Measurements from ENCODE around the gene AUTS2. TPM values are rescaled to one million over a fixed set of nuclear protein-coding genes. Genes with fewer than 3 reads are reported as not detected.

The AUTS2 gene
- total RNA-seq, 1 experiment from 2014 or later = not detected

DNA sequence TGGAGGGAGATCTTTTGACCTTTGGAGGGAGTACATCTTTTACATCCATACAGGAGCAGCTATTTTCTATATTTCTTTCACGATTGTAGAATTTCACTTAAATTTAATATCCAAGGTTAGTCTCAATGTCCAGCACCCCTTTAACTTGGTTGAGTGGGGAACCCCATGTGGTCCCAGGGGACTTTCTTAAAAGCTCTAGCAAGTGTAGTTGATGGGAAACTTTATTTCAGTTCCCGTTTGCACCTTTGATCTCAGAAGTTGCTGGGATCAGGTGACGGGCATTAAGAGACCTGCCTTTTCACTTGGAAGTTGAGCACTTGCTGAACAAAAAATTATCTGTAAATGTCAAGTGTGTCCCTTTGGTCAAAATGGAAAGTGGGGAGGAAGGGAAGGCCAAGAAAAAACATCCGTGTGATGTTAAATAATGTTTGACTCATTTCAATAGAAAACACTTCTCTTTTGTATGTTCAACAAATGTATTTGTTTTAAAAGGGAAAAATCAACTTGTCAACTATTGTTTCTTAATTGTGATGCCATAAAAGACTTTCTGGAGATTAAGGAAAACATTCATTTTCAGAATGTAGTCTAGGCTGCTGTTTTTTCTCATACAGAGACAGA, 1163.5 kb downstream of the AUTS2 start:
- no peak for DNase-seq
- H3K4me1 Mint-ChIP-seq (ENCODE audit: low read depth, unreplicated experiment) = no peaks in the 10 kb centered on the region
- no peaks in the 10 kb centered on the region for H3K27me3 Mint-ChIP-seq (ENCODE audit: unreplicated experiment)
- H3K36me3 Mint-ChIP-seq (ENCODE audit: insufficient read depth, unreplicated experiment) = peaks cover 5% of the 10 kb centered on the region
- intact Hi-C loops (cut with micrococcal nuclease; ENCODE audit: unreplicated experiment) = no loop called here
- CTCF ChIA-PET = no interaction called here
- TF ChIP-seq, protein P1, sequence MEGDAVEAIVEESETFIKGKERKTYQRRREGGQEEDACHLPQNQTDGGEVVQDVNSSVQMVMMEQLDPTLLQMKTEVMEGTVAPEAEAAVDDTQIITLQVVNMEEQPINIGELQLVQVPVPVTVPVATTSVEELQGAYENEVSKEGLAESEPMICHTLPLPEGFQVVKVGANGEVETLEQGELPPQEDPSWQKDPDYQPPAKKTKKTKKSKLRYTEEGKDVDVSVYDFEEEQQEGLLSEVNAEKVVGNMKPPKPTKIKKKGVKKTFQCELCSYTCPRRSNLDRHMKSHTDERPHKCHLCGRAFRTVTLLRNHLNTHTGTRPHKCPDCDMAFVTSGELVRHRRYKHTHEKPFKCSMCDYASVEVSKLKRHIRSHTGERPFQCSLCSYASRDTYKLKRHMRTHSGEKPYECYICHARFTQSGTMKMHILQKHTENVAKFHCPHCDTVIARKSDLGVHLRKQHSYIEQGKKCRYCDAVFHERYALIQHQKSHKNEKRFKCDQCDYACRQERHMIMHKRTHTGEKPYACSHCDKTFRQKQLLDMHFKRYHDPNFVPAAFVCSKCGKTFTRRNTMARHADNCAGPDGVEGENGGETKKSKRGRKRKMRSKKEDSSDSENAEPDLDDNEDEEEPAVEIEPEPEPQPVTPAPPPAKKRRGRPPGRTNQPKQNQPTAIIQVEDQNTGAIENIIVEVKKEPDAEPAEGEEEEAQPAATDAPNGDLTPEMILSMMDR (IDR thresholded peaks at IDR 0.05; ENCODE audit: unreplicated experiment) = no peak
- H3K4me3 Mint-ChIP-seq (ENCODE audit: low read depth, unreplicated experiment) = no peak overlapping the region
- no peak overlapping the region for H3K27ac Mint-ChIP-seq (ENCODE audit: unreplicated experiment)
- no TSS peak for BruUV-seq (replicated peaks)
- H3K9me3 Mint-ChIP-seq (ENCODE audit: low read depth, unreplicated experiment) = peaks cover 3% of the 10 kb centered on the region

DNA sequence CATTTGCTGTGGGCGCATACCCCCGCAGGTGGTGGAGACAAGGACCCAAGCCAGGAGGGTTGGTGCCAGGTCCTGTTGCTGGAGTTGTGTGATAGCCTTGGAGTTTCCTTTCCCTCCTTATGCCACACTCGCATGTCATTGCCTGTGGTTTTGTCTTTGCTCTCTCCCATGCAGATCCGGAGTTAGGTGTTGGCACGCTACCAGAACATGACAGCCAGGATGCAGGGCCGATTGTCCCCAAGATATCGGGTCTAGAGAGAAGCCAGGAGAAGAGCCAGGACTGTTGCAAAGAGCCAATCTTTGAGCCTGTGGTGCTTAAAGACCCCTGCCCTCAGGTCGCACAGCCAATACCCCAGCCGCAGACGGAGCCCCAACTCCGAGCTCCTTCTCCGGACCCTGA, 1164.4 kb downstream of the AUTS2 start:
- Mint-ChIP-seq H3K4me3 (ENCODE audit: low read depth, unreplicated experiment) (no peak overlapping the region), H3K27me3 (ENCODE audit: unreplicated experiment) (no peaks in the 10 kb centered on the region), H3K36me3 (ENCODE audit: insufficient read depth, unreplicated experiment) (peaks cover 5% of the 10 kb centered on the region), H3K9me3 (ENCODE audit: low read depth, unreplicated experiment) (peaks cover 3% of the 10 kb centered on the region), H3K27ac (ENCODE audit: unreplicated experiment) (no peak overlapping the region), H3K4me1 (ENCODE audit: low read depth, unreplicated experiment) (no peaks in the 10 kb centered on the region)
- intact Hi-C loops (cut with micrococcal nuclease; ENCODE audit: unreplicated experiment) = no loop called here
- no TSS peak for BruUV-seq (replicated peaks)
- TF ChIP-seq, protein P1 (IDR thresholded peaks at IDR 0.05; ENCODE audit: unreplicated experiment) = no peak
- no peak for DNase-seq
- CTCF ChIA-PET = no interaction called here

GRCh38 chr7:70763961-70764691, 1165.9 kb downstream of the AUTS2 start:
- DNase-seq = no peak
- intact Hi-C loops (cut with micrococcal nuclease; ENCODE audit: unreplicated experiment) = no loop called here
- H3K4me1 Mint-ChIP-seq (ENCODE audit: low read depth, unreplicated experiment) = no peaks in the 10 kb centered on the region
- BruUV-seq (replicated peaks) = no TSS peak
- H3K4me3 Mint-ChIP-seq (ENCODE audit: low read depth, unreplicated experiment) = no peak overlapping the region
- H3K36me3 Mint-ChIP-seq (ENCODE audit: insufficient read depth, unreplicated experiment) = peaks cover 5% of the 10 kb centered on the region
- CTCF ChIA-PET = no interaction called here
- TF ChIP-seq, protein P1 (IDR thresholded peaks at IDR 0.05; ENCODE audit: unreplicated experiment) = no peak
- H3K9me3 Mint-ChIP-seq (ENCODE audit: low read depth, unreplicated experiment) = peaks cover 3% of the 10 kb centered on the region
- H3K27me3 Mint-ChIP-seq (ENCODE audit: unreplicated experiment) = no peaks in the 10 kb centered on the region
- no peak overlapping the region for H3K27ac Mint-ChIP-seq (ENCODE audit: unreplicated experiment)

DNA sequence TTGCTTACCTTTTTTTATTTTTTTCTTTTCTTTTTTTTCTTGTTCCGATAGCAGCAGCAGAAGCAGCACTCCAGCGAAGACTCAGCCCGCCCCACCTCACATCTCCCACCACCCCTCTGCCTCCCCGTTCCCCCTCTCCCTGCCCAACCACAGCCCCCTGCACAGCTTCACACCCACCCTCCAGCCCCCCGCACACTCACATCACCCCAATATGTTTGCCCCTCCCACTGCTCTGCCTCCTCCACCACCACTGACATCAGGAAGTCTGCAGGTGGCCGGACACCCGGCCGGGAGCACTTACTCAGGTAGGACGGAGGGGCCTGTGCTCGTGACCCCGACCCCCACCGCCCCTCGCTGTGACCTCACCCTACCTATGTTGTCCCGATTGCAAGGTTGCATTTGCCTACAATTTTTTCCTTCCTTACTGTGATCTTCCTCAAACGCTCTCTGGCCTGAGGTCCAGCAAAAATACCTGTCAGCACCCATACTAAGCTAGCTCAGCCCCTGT, 1166.5 kb downstream of the AUTS2 start:
- Mint-ChIP-seq H3K4me1 (ENCODE audit: low read depth, unreplicated experiment) (no peaks in the 10 kb centered on the region), H3K27ac (ENCODE audit: unreplicated experiment) (no peak overlapping the region), H3K36me3 (ENCODE audit: insufficient read depth, unreplicated experiment) (peaks cover 5% of the 10 kb centered on the region), H3K4me3 (ENCODE audit: low read depth, unreplicated experiment) (no peak overlapping the region), H3K27me3 (ENCODE audit: unreplicated experiment) (no peaks in the 10 kb centered on the region), H3K9me3 (ENCODE audit: low read depth, unreplicated experiment) (peaks cover 3% of the 10 kb centered on the region)
- DNase-seq = no peak
- intact Hi-C loops (cut with micrococcal nuclease; ENCODE audit: unreplicated experiment) = no loop called here
- TF ChIP-seq, protein P1 (IDR thresholded peaks at IDR 0.05; ENCODE audit: unreplicated experiment) = no peak
- no TSS peak for BruUV-seq (replicated peaks)
- CTCF ChIA-PET = no interaction called here
